GM19438 (cell line): ENCODE results near the gene CLEC3A.
"Not testable (repeated sequence)": the region's sequence is repeated elsewhere in the genome, so short reads cannot be mapped to it uniquely, and the experiment has no call there.

Source experiments
- ATAC-seq: cut with Tn5 transposase; IDR thresholded peaks from one replicate; pipeline ENCODE4 v1.9.1; 2021; ENCODE audit warnings: low read depth; ENCODE audit not compliant: unreplicated experiment

CLEC3A gene, protein sequence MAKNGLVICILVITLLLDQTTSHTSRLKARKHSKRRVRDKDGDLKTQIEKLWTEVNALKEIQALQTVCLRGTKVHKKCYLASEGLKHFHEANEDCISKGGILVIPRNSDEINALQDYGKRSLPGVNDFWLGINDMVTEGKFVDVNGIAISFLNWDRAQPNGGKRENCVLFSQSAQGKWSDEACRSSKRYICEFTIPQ

DNA sequence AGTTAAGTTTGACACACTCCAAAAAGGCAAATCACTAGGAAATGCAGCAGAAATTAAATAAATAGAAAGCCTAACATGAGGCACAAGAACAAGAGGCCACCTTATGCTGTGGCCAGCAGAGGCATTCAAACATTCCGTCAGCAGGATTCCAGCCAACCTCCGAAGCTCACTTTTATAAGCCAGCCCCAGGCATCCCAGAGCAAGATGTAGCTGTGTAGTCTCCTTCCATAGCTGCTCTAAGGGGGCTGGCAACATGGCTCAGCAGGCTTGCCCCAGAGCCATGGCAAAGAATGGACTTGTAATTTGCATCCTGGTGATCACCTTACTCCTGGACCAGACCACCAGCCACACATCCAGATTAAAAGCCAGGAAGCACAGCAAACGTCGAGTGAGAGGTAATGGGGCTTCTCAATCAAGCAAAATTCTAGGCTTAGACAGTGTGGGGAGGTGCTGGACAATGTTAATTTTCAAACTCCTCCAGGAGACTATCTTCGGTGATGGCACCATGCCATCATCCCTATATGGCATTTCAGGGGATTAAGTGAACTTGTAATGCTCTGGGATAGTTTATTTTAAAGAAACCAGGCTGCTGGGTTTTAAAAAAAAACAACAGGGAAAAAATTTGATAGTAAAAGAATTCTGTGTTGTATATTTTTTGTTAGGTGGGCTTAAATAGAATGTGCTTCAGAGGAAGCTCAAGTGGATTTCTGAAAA lies at the start of gene CLEC3A:
TSS of gene CLEC3A (plus strand) at position 202 of the 714 bp plus-strand sequence. CDS start at position 281, 79 bp downstream.
- no peak for ATAC-seq

DNA sequence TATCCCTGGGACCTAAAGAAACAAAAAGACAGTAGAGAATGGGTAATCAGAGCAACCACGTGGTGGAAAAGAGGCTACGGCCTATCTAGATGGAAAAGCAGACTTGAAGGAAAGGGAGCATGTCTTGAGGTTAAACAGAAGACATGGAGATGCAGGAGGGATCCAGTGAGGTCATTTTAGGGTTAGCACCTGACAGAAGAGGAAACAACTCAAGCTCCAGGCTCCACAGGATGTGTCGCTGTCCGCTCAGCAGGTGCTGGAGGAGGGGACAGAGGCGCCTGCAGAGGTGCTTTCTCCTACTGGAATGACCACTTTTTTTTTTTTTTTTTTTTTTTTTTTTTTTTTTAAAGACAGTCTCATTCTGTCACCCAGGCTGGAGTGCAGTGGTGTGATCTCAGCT lies 47.5 kb upstream of the CLEC3A start:
- ATAC-seq: no peak

DNA sequence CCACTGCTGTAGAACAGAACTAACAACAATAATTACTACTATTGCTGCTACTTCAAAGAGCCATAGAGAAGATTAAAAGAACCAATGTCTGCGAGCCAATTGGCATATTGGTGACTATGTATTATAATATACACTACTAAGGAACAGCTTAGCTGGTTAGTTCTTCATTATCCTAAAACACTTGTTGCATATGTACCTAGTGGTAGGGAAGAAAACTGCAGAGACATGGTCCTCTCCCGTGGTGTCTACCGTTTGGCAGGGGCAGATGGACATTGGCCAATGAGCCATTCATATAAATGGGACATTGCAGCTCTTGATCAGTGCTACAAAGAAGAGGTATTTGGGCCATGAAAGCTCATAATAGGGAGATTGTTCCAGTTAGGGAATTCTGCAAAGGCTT lies 46.4 kb upstream of the CLEC3A start:
- no peak for ATAC-seq

DNA sequence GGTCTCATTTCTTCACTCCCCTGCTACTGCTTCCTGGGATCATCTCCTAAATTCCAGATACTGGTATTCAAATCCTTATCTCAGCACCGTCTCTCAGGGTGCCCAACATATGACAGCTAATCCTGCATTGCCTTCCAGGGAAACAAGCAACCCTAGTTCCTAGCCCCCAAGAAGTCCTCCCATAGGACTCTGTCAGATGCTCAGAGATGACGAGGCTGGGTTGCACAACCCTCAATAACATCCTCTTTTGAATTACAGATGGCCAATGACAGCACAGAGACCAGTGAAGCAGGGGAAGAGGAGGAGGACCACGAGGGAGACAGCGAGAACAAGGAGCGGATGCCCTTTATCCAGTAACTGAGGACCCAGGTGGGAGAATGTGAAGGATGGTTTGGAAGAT lies 45.0 kb upstream of the CLEC3A start:
- no peak for ATAC-seq

DNA sequence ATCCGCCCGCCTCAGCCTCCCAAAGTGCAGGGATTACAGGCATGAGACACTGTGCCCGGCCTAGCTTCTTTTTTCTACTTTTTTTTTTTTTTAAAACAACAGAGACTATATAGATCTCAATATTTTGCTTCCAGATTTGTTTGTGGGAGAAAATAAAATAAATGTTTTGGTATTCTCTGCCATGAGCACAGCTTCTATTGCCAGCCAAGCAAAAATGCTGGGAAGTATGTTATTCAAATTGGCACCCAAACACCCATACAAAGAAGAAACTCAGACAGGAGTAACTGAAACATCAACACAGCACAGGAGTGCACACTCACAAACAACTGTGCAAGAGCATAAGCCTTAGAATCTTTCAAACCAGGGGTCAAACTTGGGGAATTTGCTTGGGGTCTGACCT lies 37.2 kb upstream of the CLEC3A start:
- ATAC-seq: no peak

DNA sequence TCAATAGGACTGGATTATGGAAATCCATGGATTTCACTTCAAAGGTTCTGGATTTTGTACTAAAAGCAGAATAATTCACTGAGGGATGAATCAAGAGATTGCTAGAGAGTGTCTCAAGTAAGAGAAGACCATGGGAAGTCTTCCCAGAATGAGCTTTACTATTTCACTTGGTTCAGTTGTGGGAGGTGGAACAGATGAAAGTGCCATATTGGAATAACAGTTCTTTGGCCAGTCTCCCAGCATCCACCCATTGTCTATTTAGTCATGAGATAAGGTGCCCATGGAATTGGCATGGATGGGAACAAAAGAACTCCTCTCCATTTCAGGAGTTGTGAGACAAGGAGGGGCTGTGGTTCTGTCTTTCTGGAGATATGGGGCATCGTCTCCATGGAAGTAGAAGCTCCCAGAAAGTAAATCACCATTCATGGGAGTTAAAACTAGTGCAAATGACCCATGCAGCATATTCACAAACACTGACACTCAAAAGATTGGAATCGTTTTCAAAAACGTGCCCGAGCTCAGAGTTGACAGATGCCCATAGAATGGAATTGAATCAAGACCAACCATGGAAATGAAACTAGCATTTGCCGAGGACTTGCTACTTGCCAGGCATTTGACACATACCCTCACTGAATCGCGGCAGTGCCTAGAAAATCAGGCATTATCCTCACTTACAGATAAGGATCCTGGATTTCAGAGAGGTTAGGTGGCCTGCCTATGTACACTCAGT lies 36.2 kb upstream of the CLEC3A start:
- no peak for ATAC-seq

DNA sequence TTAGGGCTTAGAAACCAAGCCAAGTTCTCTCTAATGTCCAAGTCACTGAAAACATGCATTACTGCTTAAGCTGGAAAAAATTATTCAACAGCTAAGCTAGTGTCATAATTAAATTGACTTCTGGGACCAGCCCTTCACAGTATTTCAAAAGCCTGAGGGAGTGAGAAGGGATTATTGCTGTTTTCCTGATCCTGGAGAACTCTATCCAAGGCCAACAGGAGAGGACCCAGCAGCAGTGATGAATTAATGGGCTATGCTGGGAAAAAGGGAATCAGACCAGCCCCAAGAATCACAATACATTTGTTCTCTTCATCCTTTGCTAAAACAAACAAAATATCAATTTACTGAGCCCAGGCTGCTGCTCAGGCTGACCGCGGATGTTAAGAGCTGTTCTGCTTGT lies 34.5 kb upstream of the CLEC3A start:
- no peak for ATAC-seq

DNA sequence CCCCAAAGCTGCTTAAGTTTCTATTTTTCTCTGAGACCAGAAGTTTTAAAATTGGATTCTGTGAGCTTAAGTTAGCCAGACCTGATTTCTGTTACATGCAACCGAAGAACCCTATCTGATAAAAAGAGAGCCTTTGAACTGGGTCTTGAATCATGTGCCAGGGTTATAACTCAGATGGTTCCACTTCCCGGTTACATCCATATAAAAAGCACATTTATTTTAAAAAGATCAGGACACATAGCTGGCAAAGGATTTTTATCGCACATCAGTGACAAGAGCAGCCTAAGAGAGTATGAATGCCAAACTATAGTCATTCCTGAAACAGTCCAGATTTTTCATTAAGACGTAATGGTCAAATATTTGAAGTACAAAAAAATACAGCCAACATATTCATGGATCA lies 32.5 kb upstream of the CLEC3A start:
- ATAC-seq: no peak

DNA sequence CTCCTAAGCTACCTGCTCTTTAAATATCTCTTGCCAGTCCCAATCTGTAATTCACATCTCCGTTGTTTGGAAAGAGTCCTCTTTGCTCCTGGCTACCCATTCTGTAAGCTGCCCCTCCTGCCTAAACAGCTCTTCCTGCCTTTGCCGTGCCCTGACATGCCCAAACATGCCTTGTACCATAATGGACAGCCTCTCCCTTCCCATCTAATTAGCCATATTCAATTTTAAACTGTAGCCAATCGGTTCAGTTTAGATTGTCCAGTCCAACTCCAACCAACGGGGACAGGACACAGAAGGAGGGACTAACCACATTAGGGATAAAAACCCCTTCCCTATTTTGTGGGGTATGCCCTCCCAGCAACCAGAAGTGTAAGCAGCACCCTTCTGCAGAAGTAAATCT lies 30.6 kb upstream of the CLEC3A start:
- ATAC-seq: no peak

DNA sequence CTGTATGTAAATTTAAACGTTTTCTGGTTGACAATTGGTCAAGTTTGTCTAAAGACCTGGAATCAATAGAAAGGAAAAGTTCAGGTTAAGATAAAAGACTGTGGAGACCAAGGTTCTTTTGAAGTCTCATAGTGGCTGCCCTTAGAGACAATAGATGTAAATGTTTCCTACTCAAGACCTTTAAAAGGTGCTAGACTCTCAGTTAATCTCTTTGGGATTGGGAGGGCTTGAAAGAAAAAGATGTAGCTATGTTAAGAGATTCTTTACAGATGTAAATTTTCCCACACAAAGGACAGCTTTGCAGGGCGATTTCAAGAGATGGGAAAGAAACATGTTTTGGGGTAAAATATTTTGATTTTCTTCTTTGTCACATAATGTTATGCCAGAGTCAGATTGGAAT lies 30.0 kb upstream of the CLEC3A start:
- ATAC-seq: not testable (repeated sequence)

DNA sequence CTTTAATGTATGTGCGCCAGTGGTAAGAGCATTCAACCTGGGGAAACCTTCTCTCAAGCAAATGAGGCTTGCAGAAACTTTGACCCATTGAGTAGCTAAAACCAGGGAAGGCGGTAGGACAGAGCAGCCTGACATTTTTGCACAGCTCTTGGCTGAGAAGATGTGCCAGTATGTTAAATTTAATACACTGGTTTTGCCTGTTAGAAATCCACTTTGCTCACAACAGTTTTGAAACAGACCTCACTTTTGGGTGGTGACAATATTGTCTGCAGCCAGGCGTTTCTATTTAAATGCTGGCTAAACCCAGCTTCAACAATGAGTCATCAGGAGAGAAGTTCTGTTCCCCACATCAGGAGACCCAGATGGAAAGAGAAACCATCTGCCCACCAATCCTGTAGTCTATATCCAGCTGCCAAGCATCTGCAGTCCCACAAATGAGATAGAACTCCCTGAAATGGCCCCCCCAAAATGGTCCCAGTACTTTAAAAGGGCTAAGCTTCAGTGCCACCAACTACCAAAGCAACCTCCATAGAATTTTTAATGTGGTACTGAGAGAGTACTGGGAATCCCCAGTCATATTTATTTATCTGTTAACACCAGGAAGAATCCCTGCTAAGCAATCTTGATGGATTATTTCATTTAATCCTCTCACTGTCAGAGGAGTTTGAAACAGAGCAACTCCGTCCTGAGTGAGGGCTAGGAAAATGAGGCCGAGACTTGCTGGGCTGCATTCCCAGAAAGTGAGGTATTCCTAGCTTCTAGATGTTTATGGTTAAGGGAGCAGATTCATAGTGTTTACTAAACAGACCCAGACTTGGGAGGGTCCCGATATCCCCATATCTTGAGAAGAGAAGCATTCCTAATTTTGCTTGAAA lies 29.0 kb upstream of the CLEC3A start:
- no peak for ATAC-seq

DNA sequence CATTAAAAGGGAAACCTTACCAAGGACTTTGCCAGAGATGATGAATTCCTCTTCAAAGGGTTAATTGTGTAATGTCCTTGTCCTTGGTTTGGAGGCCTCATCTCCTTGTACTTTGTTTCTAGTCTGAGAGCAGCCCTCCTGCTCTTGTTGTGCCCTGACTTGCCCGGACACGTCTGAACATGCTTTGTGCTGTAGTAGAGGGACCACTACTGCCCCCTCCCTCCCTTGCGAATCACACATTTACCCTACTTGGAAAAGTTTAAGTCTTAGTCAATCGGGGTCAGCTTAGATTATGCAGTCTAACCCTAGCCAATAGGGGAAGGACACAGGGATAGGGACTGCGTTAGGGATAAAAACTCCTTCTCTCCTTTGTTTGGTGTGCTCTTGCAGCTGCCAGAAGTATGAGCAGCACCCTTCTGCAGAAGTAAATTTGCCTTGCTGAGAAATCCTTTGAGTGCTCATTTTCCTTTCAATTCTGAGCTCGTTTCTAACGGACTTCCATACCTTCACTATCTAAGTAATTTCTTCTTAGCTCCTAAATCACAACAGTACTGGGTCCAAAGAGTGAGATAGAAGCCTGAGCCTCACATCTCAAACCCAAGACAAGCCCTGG lies 26.4 kb upstream of the CLEC3A start:
- ATAC-seq: no peak

DNA sequence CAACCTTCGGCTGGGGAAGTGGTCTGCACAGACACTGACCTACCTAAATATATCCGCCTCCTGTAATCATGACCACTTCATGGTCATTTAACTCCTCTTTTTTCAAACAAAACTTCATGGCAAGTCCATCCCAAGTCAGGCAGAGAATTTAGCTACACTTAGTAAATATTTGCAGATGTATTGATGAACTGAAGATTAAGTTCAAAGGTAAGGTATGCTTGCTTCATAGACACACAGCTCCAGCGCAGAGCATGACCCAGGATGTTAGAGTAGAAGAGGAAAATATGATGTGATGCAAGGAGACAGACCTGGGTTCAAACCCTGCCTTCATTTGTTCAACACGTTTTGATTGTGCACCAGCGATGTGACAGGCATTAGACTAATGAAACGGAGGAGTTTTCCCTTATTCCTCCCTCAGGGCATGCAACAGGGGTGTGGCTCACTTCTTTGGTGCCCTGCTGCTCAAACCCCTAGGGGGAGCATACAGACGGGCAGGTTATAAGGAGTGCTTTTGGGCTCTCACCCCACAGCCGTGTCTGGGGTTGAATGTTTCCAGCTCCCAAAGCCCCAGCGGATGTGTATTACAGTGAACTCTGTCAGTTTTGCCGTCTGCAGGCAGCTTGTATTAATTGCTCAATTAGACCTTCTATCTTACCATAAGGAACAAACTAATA lies 23.9 kb upstream of the CLEC3A start:
- no peak for ATAC-seq

DNA sequence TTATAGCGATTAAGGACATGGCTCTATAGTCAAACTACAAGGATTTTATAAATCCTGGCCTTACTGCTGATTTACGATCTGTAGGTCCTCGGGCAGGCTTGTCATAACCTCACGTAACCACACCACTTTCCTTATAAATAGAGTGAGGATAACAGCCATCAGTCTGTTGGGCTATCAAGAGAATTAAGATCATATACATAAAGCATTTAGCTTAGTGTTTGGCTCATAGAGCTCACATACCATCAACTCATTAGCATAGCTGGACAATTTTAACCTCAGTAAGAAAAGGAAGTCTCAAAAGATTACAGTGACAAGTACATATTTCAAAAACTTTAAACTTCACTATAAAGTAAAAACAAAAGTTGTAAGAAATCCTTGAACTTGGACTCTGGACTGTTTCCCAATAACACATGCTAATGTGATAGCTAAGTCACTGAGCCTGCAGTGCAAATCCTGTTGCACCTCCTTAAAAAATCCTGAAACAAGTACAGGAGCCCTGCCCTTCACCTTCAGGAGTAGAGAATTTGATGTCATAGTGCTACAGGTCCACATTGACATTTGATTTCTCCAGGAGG lies 20.8 kb upstream of the CLEC3A start:
- no peak for ATAC-seq

DNA sequence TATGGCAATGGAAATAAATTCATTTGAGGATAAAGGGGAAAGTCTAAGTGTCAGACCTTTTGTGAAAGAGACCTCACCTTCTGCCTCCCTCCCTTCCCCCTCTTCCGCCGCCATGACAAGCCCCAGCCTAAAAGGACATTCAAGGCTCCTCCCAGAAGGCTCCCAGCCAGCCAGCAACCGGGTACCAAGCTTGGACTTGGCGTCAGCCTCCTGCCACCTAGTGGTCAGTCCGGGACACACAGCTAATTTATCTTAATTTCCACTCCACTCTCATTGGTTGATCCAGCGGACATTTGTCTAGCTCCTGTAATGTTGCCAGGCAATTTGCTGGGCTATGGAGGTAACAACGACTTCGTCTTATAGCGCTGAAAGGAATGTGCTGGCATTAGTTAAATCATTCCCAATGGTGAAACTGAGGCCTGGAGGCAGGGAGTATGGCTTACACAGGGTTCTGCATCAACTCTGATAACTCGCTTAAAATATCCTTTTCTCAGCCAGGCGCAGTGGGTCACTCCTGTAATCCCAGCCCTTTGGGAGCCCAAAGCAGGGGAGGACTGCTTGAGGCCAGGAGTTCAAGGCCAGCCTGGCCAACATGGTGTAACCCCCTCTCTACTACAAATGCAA lies 19.3 kb upstream of the CLEC3A start:
- peak; percentile 100 for ATAC-seq

DNA sequence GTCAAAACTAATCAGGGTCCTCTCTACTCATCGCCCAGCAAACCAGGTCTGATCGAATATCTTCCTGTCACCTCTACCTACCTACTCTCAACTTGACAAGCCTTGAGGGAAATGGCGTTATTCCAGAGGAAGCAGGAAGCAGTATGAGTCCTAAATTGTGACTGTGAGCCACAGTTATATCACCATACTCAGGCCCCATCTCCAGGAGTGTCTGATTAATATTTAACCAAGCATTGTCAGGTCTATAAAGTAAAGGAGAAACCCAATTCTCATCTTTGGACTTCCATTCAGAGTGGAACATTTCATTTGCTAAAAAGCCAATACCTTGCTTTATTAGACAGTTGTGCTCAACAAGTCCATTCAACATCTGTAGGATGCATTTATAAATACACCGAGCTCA lies 17.8 kb upstream of the CLEC3A start:
- no peak for ATAC-seq

DNA sequence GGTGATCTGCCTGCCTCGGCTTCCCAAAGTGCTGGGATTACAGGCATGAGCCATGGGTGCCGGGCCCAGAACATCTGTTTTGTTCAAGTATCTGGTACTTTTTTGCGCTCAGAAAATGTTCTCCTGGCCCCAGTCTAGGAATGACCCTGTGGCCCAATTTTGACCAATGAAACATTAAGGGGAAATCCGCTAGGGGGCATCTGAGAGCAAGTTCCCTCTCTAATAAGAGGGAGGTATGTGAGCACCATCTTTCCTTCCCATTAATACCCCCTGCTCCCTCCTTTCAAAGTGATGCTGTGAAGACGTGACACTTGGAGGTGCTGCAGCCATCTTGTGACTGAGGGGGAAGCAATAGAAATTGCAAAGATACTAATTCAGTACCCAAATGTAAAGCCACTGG lies 16.5 kb upstream of the CLEC3A start:
- ATAC-seq: no peak

DNA sequence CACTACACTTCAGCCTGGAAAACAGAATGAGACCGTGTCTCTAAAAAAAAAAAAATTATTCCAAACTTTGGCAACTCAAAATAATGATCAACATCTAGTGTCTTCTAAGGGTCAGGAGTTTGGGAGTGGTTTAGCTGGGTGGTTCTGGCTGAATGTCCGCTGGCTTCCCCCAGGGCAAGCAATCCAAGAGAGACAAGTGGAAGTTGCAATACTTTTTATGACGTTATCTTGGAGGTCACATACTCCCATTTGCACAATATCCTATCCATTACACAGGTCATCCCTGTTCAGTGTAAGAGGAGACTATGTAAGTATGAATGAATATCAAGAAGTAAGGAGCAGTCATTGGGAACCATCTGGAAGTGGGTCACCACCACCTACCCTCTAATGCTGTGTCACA lies 15.2 kb upstream of the CLEC3A start:
- ATAC-seq: no peak

DNA sequence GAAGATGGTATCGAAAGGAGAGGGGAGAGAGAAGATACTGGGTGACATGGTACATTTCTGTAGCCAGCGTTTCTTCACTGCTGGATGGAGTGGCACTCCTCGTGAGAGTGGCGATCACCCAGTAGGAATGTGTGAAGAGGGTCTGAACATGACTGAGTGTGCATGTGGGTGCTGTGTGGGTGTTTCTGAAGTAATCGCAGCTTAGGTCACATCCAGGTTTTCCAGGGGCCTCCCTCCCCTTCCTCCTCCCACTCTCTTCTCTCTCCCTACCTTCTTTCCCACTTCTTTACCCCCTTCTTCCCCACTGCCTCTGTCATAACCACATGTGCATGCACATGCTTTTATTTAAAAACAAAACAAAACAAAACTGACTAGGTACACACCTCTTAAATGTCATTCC lies 1.8 kb downstream of the CLEC3A start:
- ATAC-seq: no peak
